WTC11 (cell line): ENCODE measurements around the gene POLR2L. TPM values are rescaled to one million over a fixed set of nuclear protein-coding genes. Genes with fewer than 3 reads are reported as not detected.

Experiments
- ATAC-seq: fragments of 200-7000 bp; cut with Tn5 transposase; 2 replicates; pipeline ENCODE4 v1.10.0; 2021; ENCODE audit warnings: mild to moderate bottlenecking, moderate library complexity
- CTCF ChIA-PET: fragments of 300-600 bp; sonication (Branson Sonifier 250); formaldehyde crosslinking; loops from one replicate; lab custom pipeline; 2021; ENCODE audit warnings: antibody characterized with exemption; lab: Charles Lee
- POLR2A ChIA-PET: fragments of 350-600 bp; sonication (Branson Sonifier 250); formaldehyde crosslinking; loops from one replicate; lab custom pipeline; 2021; ENCODE audit warnings: antibody characterized with exemption; lab: Charles Lee
- DNase-seq: peaks from one replicate; pipeline ENCODE4 v3.0.0; 2021; ENCODE audit warnings: low spot score
- H3K27ac Mint-ChIP-seq: 2 replicates; pipeline ENCODE4 v1.8.0; 2021; ENCODE audit warnings: mixed read lengths
- H3K27me3 Mint-ChIP-seq: 2 replicates; pipeline ENCODE4 v1.8.0; 2021; ENCODE audit warnings: low read depth, mild to moderate bottlenecking, moderate library complexity, mixed read lengths
- H3K36me3 Mint-ChIP-seq: 2 replicates; pipeline ENCODE4 v1.8.0; 2021; ENCODE audit warnings: mixed read lengths
- H3K4me1 Mint-ChIP-seq: 2 replicates; pipeline ENCODE4 v1.8.0; 2022; ENCODE audit warnings: mixed read lengths
- H3K4me3 Mint-ChIP-seq: 2 replicates; pipeline ENCODE4 v1.8.0; 2021; ENCODE audit warnings: mild to moderate bottlenecking, moderate library complexity, mixed read lengths
- H3K9me3 Mint-ChIP-seq: 2 replicates; pipeline ENCODE4 v1.8.0; 2021; ENCODE audit warnings: mixed read lengths
- ATF1 ChIP-seq: sonication (generic); formaldehyde crosslinking; IDR thresholded peaks from 2 replicates; pipeline ENCODE4 v1.8.1; 2023; ENCODE audit warnings: mild to moderate bottlenecking, moderate library complexity, missing genetic modification reagents
- ATF3 ChIP-seq: sonication (generic); formaldehyde crosslinking; conservative IDR thresholded peaks from 2 replicates; pipeline ENCODE4 v1.8.1; 2022; ENCODE audit warnings: mild to moderate bottlenecking, missing genetic modification reagents
- ATF6 ChIP-seq: sonication (generic); formaldehyde crosslinking; IDR thresholded peaks from 2 replicates; pipeline ENCODE4 v1.8.1; 2023; ENCODE audit warnings: mild to moderate bottlenecking, missing genetic modification reagents
- EMX1 ChIP-seq: fragments of 250-450 bp; sonication (Bioruptor Pico); IDR thresholded peaks from 2 replicates; pipeline ENCODE4 v1.8.0; 2021; ENCODE audit warnings: mild to moderate bottlenecking
- ETV6 ChIP-seq: sonication (generic); formaldehyde crosslinking; IDR thresholded peaks from 2 replicates; pipeline ENCODE4 v1.8.1; 2022; ENCODE audit warnings: mild to moderate bottlenecking, missing genetic modification reagents
- GRHL2 ChIP-seq: fragments of 250-450 bp; sonication (Bioruptor Pico); IDR thresholded peaks from 2 replicates; pipeline ENCODE4 v1.8.0; 2022; ENCODE audit warnings: mild to moderate bottlenecking, moderate library complexity; ENCODE audit not compliant: insufficient replicate concordance, severe bottlenecking
- SMAD3 ChIP-seq: sonication (generic); formaldehyde crosslinking; IDR thresholded peaks from 2 replicates; pipeline ENCODE4 v1.8.0; 2022; ENCODE audit warnings: missing genetic modification reagents, mild to moderate bottlenecking, borderline replicate concordance
- ZNF416 ChIP-seq: fragments of 250-450 bp; sonication (Bioruptor Pico); IDR thresholded peaks from 2 replicates; pipeline ENCODE4 v1.9.0; 2021; ENCODE audit warnings: mild to moderate bottlenecking, inconsistent platforms
- ZNF512 ChIP-seq: sonication (generic); formaldehyde crosslinking; IDR thresholded peaks from 2 replicates; pipeline ENCODE4 v1.8.1; 2022; ENCODE audit warnings: missing genetic modification reagents, borderline replicate concordance
- total RNA-seq: library from RNA; stranded (reverse); gene quantifications from 3 replicates; pipeline ENCODE4 v1.2.3, GENCODE V29; 2021
- TF ChIP-seq, protein P1 (sequence below): sonication (generic); formaldehyde crosslinking; IDR thresholded peaks from 2 replicates; pipeline ENCODE4 v1.8.0; 2022; ENCODE audit warnings: mild to moderate bottlenecking, missing genetic modification reagents
- TF ChIP-seq, protein P2 (sequence below): fragments of 250-450 bp; sonication (Bioruptor Pico); IDR thresholded peaks from 2 replicates; pipeline ENCODE4 v1.8.0; 2021; ENCODE audit warnings: mild to moderate bottlenecking
- TF ChIP-seq, protein P3 (sequence below): sonication (generic); formaldehyde crosslinking; IDR thresholded peaks from 2 replicates; pipeline ENCODE4 v1.8.0; 2022; ENCODE audit warnings: missing genetic modification reagents
- TF ChIP-seq, protein P4 (sequence below): sonication (generic); formaldehyde crosslinking; IDR thresholded peaks from 2 replicates; pipeline ENCODE4 v1.8.0; 2022; ENCODE audit warnings: mild to moderate bottlenecking, missing genetic modification reagents
- TF ChIP-seq, protein P5 (sequence below): fragments of 250-450 bp; sonication (Bioruptor Pico); IDR thresholded peaks from 2 replicates; pipeline ENCODE4 v2.1.2; 2022; ENCODE audit warnings: mild to moderate bottlenecking, moderate library complexity

POLR2L gene
- total RNA-seq, 1 experiment from 2014 or later = 152 TPM

DNA sequence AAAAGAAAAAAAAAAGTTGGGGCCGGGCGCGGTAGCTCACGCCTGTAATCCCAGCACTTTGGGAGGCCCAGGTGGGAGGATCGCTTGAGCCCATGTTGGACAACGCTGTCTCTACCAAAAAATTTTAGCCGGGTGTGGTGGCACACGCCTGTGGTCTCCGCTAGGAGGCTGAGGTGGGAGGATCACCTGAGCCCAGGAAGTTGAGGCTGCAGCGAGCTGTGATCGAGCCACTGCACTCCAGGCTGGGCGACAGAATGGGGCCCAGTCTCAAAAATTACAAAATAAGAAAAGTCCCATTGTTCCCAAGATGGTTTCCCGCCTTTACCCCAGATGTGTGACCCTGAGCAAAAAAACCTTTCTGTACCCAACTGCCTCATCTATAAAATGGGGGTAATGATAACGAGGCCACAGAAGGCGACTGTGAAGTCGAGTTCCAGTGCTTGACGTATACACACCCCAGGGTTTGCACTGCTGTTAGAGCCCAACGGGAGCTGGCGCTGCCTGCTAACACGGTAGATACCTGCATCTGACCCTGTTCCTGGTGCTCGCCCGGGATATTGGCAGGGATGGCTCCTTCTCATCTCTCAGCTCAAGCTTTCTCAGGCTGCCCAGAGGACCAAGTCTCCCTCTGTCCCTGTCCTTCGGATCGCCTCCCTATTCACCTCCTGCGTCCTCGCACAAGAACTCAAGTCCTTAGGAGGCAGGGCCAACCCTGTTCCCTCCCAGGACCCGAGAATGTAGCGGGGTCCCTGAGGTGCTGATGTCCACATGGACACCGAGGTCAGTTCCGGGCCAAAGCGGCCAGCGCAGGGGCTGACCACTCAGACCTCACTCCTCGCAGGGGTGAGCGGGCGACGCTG, 33.7 kb downstream of the POLR2L start:
- Mint-ChIP-seq H3K27me3 (no peaks in the 10 kb centered on the region), H3K27ac (peak overlapping the region; percentile 93), H3K36me3 (peaks cover 28% of the 10 kb centered on the region), H3K4me3 (peak overlapping the region; percentile 92), H3K9me3 (no peaks in the 10 kb centered on the region), H3K4me1 (peaks cover 43% of the 10 kb centered on the region)
- DNase-seq = no peak
- TF ChIP-seq SMAD3 = peak; percentile 84; the same call in 1 of the 2 replicates
- TF ChIP-seq, protein P1, sequence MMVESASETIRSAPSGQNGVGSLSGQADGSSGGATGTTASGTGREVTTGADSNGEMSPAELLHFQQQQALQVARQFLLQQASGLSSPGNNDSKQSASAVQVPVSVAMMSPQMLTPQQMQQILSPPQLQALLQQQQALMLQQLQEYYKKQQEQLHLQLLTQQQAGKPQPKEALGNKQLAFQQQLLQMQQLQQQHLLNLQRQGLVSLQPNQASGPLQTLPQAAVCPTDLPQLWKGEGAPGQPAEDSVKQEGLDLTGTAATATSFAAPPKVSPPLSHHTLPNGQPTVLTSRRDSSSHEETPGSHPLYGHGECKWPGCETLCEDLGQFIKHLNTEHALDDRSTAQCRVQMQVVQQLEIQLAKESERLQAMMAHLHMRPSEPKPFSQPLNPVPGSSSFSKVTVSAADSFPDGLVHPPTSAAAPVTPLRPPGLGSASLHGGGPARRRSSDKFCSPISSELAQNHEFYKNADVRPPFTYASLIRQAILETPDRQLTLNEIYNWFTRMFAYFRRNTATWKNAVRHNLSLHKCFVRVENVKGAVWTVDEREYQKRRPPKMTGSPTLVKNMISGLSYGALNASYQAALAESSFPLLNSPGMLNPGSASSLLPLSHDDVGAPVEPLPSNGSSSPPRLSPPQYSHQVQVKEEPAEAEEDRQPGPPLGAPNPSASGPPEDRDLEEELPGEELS (CRISPR knock-in tag) = no peak
- TF ChIP-seq GRHL2 = no peak
- TF ChIP-seq, protein P2, sequence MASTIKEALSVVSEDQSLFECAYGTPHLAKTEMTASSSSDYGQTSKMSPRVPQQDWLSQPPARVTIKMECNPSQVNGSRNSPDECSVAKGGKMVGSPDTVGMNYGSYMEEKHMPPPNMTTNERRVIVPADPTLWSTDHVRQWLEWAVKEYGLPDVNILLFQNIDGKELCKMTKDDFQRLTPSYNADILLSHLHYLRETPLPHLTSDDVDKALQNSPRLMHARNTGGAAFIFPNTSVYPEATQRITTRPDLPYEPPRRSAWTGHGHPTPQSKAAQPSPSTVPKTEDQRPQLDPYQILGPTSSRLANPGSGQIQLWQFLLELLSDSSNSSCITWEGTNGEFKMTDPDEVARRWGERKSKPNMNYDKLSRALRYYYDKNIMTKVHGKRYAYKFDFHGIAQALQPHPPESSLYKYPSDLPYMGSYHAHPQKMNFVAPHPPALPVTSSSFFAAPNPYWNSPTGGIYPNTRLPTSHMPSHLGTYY (CRISPR knock-in tag) = no peak
- TF ChIP-seq ATF6 (CRISPR knock-in tag) = no peak
- TF ChIP-seq EMX1 = no peak
- TF ChIP-seq, protein P3, sequence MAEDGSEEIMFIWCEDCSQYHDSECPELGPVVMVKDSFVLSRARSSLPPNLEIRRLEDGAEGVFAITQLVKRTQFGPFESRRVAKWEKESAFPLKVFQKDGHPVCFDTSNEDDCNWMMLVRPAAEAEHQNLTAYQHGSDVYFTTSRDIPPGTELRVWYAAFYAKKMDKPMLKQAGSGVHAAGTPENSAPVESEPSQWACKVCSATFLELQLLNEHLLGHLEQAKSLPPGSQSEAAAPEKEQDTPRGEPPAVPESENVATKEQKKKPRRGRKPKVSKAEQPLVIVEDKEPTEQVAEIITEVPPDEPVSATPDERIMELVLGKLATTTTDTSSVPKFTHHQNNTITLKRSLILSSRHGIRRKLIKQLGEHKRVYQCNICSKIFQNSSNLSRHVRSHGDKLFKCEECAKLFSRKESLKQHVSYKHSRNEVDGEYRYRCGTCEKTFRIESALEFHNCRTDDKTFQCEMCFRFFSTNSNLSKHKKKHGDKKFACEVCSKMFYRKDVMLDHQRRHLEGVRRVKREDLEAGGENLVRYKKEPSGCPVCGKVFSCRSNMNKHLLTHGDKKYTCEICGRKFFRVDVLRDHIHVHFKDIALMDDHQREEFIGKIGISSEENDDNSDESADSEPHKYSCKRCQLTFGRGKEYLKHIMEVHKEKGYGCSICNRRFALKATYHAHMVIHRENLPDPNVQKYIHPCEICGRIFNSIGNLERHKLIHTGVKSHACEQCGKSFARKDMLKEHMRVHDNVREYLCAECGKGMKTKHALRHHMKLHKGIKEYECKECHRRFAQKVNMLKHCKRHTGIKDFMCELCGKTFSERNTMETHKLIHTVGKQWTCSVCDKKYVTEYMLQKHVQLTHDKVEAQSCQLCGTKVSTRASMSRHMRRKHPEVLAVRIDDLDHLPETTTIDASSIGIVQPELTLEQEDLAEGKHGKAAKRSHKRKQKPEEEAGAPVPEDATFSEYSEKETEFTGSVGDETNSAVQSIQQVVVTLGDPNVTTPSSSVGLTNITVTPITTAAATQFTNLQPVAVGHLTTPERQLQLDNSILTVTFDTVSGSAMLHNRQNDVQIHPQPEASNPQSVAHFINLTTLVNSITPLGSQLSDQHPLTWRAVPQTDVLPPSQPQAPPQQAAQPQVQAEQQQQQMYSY (CRISPR knock-in tag) = no peak
- TF ChIP-seq ZNF512 = no peak
- TF ChIP-seq ETV6 (CRISPR knock-in tag) = no peak
- TF ChIP-seq, protein P4, sequence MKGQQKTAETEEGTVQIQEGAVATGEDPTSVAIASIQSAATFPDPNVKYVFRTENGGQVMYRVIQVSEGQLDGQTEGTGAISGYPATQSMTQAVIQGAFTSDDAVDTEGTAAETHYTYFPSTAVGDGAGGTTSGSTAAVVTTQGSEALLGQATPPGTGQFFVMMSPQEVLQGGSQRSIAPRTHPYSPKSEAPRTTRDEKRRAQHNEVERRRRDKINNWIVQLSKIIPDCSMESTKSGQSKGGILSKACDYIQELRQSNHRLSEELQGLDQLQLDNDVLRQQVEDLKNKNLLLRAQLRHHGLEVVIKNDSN = no peak
- TF ChIP-seq ATF1 (CRISPR knock-in tag) = 0 out of 2 replicates have a peak, but pooled peaks have one; percentile 24
- TF ChIP-seq, protein P5, sequence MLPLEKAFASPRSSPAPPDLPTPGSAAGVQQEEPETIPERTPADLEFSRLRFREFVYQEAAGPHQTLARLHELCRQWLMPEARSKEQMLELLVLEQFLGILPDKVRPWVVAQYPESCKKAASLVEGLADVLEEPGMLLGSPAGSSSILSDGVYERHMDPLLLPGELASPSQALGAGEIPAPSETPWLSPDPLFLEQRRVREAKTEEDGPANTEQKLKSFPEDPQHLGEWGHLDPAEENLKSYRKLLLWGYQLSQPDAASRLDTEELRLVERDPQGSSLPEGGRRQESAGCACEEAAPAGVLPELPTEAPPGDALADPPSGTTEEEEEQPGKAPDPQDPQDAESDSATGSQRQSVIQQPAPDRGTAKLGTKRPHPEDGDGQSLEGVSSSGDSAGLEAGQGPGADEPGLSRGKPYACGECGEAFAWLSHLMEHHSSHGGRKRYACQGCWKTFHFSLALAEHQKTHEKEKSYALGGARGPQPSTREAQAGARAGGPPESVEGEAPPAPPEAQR (CRISPR knock-in tag) = no peak
- TF ChIP-seq ATF3 (CRISPR knock-in tag) = no peak
- TF ChIP-seq ZNF416 (CRISPR knock-in tag) = no peak
- CTCF ChIA-PET = interaction anchor here (0.8 to 2.2 kb wide), 6 partner anchors 11 to 254 kb away, joined by 3 to 13 read pairs (median 5); no protein-coding TSS in a partner anchor
- no peak for ATAC-seq
- POLR2A ChIA-PET = interaction anchor here (1.1 to 2.0 kb wide), 6 partner anchors 11 to 24 kb away, joined by 3 to 18 read pairs (median 4); partner anchors contain the start of genes CD151, CRACR2B and PNPLA2
